ENCODE measurements around the gene MGAT5.

MGAT5 gene

DNA sequence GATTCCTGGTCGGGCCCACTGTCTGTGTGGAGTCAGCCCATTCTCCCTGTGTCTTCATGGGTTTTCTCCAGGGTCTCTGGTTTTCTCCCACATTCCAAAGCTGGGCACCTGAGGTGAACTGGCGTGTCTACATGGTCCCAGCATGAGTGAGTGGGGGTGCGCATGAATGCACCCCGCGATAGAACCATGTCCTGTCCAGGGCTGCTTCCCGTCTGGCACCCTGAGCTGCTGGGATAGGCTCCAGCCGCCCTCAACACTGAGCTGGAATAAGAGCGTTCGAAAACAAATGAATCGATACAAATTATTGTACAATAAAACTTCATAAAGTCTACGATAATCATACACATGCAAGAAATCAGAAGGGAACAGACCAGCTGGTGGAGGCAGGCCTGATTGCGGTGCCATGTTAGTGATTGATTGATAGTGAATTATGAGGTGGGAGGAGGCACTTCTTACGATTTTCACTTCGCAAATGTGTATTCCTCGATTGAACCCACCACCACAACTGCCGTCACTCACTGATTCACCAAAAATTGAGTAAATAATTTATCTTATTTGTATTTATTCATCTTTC, 186.6 kb downstream of the MGAT5 start:
- TF ChIP-seq, protein P1, sequence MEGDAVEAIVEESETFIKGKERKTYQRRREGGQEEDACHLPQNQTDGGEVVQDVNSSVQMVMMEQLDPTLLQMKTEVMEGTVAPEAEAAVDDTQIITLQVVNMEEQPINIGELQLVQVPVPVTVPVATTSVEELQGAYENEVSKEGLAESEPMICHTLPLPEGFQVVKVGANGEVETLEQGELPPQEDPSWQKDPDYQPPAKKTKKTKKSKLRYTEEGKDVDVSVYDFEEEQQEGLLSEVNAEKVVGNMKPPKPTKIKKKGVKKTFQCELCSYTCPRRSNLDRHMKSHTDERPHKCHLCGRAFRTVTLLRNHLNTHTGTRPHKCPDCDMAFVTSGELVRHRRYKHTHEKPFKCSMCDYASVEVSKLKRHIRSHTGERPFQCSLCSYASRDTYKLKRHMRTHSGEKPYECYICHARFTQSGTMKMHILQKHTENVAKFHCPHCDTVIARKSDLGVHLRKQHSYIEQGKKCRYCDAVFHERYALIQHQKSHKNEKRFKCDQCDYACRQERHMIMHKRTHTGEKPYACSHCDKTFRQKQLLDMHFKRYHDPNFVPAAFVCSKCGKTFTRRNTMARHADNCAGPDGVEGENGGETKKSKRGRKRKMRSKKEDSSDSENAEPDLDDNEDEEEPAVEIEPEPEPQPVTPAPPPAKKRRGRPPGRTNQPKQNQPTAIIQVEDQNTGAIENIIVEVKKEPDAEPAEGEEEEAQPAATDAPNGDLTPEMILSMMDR (IDR thresholded peaks at IDR 0.05), result no peak

DNA sequence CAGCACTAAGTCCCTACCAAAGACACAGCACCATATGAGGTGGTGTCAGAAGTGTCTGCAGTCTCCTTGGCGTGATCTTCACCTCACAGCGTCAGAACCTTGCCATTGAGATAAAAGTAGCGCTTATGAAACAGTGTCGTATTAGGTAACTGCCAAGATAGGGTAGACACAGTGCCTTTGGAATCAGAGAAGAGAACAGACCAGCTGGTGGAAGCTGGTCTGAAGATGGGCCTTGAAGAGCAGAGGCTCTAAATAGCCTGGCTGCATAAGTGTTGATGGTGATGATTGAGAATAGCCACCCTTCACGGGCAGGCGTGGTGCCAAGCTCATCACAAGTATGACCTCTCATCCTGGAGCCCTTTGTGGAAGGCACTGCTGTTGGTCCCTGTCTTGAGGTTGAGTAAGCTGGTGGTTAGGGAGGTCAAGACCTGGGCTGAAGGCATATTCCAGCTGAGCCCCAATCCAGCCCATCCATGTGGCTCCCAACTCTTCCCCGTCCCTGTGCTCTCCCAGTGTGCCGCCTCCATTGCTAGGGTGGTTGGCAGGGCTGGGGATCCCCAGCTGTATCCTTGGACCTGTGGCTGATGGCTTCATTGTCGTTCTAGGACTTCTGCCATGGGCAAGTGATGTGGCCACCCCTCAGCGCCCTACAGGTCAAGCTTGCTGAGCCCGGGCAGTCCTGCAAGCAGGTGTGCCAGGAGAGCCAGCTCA, 187.4 kb downstream of the MGAT5 start:
- TF ChIP-seq, protein P1 (IDR thresholded peaks at IDR 0.05), result no peak

DNA sequence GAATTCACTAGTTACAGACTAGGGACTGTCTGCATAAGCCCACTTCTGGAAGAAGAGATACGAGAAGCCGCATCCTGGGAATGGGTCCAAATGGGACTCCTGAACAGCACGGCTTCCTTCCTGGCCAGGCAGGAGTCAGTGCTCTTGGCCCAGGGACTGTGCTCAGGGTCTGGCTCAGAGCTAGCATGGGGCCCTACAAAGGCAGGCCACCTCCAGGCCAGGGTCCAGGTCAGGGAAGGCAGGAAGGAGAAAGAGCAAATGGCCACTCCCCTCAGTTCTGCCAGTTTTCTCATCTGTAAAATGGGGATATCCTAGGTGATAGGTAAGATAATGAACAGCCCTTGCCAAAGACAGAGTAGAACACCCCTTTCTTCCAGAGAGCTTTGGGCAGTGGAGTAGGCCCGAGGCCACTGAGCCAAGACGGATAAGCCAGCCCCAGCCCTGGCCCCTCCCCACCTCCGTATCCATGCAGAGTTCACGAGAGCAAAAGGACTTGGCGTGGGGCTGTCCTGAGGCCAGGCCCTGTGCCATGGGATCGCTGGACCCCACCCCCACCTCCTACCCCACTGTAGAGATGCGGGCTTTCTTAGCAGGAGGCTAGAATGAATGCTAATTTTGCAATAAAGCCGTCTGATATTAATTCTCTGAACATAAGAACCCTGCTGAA, 190.1 kb downstream of the MGAT5 start:
- TF ChIP-seq, protein P1 (IDR thresholded peaks at IDR 0.05), result no peak

DNA sequence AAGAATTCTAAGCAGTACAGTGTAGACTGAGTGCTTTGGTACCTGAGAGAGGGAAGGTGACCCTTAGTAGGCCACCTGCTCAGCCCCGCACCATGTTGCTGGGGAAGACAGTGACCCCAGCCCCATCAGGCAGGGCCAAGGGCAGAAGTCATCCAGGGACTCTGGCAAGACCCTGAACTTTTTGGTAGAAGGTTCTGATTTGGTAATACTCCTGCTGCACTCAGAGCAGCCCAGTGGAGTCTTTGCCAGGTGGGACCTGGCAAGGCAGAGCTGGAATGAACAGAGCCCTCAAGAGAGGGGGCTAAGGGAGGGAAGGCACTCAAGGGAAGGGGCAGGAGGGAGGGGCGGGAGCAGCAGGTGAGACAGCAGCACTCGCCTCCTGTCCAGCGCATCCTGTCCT, 191.2 kb downstream of the MGAT5 start:
- TF ChIP-seq, protein P1 (IDR thresholded peaks at IDR 0.05), result no peak

DNA sequence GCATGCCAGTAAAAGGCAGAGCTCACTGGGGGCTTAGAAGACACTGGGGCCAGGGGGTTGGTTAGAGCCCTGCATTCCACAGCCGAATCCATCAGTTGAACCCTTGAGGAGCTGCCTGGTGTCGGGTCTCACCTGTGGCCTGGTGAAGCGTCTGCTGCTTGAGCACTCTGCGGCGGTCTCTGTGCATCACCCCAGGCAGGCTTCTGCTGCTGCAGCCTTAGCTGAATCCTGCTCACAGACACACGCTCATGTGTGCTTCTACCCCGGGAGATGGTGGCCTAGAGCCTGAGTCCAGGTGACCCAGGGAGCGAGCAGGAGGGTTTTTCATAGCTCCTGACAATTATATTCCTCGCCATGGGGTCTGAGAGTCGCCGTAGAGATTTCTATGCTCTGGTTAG, 192.1 kb downstream of the MGAT5 start:
- TF ChIP-seq, protein P1 (IDR thresholded peaks at IDR 0.05), result no peak

DNA sequence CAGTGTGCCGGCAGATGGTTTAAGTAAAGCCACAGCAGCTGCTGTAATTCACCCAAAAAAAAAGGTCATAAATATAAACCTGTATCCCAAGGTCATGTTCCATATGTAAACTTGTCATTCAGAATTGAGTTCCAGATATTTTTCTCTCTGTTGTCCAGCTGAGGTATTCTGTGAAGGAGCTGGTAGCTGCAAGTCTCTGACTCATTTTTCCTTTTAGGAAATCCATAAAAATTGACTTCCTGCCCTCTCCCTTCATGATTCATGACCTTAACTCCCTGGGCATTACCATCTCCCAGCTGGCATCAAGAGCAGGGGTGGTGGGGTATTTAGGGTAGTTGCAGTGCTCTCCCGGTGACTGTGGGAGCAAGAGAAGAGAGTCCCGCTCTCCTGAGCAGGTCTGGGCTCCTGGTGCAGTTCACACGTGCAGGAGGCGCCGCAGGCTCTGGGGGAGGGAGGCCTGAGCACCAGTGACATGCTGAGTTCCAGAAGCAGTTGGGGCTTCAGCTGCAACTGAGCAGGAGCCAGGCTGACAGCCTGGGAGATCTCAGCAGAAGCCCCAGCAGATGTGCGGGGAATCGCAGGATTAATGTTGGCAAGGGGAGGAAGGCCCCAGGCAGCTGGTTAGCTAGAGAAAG, 192.6 kb downstream of the MGAT5 start:
- TF ChIP-seq, protein P1 (IDR thresholded peaks at IDR 0.05), result no peak

DNA sequence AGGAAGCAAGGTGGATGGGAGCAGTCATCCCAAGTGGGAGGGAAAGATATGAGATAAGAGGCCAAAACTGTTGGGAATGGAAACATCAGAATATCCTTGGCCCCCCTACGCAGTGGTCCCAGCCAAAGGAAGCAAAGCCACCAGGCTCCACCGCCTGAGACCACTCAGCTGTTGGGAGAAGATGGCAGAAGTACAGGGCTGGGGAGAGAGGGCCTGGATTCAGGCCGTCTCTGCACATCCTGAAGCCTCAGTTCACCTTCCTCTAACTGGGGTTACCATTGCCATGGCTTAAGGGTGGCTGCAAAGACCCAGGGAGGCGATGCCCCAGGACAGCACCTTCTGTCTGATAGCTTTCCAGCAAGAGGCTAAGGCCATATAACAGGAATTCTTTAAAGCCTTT, 193.8 kb downstream of the MGAT5 start:
- TF ChIP-seq, protein P1 (IDR thresholded peaks at IDR 0.05), result no peak
